HPDE6-E6E7 (cell line): ENCODE data around the gene ZNRF3.

Source experiments
- DNase-seq: peaks from one replicate; pipeline ENCODE4 v3.0.0; 2011; ENCODE audit warnings: missing footprints; ENCODE audit errors: extremely low spot score

The ZNRF3 gene

DNA sequence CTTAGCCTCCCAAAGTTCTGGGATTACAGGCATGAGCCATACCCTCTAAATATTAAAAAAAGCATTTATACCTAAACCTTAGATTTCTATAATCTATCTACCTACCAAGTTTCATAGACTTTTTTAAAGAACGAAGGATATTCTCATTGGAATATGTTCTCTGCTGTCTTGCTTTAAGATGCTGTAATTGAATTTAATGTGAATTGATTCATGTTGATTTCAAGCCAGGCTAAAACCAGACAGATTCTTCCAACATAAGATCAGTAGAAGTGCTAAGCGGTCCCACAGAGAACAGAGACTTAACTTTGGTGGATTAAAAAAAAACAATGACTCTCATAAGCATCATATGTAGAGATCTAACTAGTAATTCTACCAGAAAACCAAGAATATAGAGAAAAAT, 203.6 kb downstream of the ZNRF3 start:
- no peak for DNase-seq

DNA sequence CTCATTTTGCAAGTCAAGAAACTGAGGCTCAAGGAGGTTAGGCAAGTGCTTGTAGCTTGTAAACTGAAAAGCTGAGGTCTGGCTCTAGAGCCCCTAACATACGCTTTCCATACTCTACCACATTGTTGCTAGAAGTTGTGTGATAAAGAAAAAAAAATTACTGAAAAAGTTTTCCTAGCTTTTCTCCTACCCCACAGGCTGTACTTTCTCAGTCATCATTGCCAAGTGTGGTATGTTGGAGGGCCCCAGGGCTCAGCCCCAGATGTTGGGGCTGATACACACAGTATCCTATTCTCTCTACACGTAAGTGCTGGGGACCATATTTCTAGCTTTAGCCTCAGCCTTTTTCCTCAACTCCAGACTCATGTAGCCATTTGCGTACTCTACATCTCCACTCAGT, 205.4 kb downstream of the ZNRF3 start:
- no peak for DNase-seq

DNA sequence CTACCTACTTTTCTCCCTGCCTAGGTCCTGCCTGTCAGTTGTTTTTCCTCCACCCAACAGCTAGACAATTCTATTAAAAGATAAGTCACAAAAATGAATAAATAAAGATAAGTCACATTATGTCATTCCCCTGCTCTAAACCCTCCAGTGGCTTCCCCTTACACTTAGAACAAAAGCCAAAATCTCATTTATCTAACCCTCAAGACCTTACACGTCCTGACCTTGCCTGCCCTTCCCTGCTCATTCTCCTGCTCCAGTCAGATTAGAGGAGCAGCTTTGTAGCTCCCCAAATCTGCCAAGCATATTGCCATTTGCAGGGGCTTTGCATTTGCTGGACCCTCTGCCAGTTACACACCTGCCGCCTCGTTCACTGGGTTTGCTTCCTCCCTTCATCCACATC, 206.1 kb downstream of the ZNRF3 start:
- DNase-seq: no peak

DNA sequence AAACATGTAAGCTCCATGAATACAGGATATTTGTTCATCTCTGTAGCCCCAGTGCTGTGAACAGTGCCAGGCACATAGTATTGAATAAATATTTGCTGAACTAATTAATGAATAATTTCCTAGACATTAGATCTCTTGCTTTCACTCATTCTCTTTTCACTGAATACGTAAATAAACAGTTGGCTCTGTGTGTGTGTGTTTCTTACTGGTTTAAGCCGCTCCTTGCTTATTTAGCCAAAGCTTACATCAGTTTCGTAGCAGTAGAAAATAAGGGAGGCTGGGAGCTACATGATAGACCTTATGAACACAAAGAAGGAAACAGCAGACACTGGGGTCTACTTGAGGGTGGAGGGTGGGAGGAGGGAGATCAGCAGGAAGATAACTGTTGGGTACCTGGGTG, 206.7 kb downstream of the ZNRF3 start:
- no peak for DNase-seq

DNA sequence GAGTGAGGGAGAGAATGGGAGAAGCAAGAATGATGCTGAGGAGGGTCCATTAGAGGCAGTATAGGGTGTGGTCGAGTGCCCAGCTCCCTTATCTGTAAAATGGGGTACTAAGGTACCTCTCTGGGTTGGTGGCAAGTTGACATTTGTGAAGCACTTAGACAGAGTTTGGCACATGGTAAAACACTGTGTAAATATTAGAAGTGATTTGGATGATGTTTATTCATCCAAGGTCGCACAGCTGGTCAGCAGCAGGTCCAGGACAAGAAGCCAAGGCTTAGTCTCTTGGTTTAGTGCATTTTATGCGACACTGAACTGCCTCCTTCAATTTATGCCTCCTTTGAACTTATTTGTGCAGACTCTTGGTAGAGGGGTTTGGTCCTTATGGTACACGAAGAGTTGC, 208.9 kb downstream of the ZNRF3 start:
- DNase-seq: no peak

DNA sequence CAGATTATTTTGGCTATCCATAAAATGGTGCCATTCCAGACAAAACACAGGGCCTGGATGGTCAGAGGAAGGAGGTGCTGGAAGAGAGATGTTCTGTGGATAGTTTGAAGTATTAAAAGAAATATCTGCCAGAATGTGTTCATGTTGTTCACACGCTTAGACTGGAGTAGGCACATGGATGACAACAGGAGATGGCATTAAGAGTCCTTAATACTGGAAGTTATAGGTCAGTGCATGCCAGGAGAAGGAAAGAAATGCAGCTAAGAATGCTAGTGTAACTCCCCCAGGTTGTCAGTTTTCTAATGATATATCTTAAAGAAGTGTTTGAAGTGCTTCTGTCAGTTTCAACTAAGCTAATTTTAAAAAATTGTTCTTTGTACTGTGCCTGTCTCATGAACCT, 209.7 kb downstream of the ZNRF3 start:
- no peak for DNase-seq

DNA sequence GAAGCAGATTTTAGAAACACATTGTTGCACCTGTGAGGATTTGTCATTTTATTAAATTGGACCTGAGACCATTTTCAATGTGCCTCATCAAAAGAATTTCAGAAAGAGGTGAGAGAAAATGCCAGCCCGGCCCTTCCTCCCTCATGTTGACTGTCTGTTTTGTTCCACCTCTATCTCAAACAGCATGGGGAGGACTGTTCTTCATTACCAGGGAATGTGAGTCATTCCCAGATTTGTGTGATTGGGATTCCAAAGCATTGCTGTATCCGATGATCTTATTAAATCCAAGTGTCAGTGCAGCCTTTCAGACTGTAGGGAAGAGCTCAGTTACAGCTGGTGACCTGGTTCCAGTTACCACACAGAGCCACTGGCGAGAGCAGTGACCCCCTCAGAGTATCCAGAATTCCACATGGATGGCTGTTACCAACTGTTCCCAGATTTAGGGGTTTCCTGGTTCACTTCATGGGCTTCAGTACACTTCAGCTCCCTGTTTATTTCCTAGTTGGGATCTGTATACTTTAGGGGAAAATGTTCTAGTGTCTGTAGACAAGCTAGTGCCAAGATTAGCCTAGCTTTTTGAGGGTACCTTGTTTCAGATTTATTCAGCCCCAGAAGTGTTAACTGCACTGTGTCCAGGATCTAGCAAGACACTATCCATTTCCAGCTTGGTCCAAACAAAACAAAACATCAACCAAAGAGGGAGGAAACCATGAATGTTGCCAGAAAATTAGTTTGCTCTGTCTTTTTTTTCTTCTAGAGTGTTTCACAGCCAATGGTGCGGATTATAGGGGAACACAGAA, 210.3 kb downstream of the ZNRF3 start:
- DNase-seq: no peak

DNA sequence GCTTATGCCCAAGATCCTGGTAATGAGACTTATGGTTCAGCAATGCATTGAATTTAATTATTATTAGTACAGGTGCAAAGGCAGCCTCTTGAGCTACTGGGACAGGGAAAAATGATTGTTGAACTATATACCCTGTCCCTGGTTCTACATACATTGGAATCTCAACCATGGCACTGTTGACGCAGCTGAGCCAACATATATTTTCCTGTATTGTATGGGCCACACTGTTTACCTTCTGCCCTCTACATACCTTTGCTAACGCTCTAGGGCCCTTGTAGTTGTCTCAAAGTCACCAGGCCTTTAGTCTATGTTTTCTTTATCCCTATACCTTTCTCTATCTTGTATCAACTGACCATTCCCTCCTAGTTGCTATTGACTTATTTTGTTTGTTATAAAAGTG, 212.1 kb downstream of the ZNRF3 start:
- no peak for DNase-seq

DNA sequence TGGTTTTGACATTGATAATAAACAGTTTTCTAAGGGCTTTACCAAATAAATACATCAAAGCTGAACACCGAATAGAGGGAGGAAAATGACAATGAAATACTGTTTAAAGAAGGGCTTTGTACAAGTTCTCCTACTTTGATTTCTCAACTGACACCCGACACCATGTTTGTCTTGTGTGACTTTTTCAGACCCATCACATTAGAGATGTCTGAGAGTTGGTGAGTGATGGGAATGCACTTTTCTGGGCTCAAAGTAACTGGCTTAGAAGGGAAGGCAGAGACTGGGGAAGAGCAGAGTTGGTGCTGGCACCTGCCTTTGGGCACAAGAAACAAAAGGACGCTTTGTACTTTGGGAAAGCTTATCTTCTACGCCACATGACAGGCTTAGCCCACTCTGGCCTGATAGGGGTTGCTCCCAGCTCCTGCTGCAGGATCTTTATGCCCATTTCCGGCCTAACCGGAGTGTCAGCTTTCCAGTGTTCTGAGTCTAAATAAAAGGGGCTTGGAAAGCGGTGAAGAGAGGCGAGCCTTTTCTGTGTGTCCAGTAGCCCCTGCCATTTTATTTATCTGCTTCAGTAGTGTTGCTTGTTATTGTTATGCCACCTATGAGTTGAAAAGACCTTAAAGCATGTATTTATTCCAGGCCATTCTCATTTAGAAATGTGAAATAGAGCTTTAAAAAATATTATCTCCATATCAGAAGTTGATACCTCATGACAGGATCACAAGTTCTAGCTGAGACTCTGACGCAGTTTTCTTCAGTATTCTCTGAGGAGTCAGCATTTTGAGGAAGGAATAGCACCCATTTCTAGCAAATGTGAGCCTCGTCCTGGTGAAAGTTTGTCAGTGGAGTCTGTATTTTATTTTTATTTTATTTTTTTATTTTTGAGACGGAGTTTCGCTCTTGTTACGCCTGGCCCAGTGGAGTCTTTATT, 213.6 kb downstream of the ZNRF3 start:
- DNase-seq: no peak

DNA sequence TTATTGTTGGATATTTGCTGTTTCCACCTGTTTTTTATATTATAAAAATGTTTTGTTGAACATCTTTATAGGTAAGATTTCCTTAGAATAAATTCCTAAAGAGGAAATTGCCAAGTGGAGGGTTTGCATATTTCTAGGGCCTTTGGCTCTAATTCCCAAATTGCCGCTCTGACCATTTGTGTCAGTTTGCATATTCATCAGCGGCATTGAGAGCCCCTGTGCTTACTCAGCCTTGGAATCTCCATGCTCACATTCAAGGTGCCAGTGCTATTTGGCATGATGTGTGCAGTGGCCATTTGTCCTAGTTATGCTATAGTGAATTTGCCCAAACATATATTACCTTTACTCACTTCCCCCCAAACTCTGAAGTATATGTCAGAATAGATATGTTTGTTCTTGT, 214.9 kb downstream of the ZNRF3 start:
- no peak for DNase-seq

DNA sequence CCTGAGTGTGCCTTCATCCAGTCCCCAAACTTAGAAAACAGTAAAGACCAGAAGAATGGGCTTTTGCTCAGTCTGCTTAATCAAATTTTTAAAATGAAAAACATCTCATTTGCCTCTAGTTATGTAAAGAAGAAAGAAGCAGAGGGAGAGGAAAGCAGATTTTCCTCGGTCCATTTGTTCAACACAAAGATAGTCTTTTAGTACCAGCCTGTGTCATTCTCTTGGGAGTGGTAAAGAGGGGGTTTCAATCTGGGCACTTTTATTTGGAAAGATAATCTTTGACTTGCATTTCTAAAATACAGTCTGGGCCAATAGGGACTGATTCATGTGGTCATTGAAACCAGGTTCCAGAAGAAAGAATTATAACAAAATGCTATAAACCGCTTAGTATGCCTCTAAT, 218.9 kb downstream of the ZNRF3 start:
- no peak for DNase-seq

DNA sequence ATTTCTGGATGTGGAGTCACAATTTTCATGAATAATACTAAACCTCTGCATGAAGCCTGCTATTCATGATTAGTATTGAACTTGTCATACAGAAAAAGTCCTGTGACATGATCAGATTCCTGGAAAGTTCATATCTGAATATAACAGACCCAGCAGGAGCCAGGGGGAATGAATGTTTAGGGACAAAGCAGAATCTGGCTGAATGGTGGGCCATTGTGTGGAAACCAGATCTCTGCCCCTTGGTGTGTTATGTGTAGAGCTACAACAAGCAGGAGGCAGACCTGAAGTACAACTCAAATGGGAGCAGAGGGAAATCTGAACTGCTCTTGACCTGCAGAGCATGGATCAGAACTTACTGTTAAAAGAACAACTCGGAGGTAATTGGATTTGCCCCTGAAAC, 219.7 kb downstream of the ZNRF3 start:
- no peak for DNase-seq

DNA sequence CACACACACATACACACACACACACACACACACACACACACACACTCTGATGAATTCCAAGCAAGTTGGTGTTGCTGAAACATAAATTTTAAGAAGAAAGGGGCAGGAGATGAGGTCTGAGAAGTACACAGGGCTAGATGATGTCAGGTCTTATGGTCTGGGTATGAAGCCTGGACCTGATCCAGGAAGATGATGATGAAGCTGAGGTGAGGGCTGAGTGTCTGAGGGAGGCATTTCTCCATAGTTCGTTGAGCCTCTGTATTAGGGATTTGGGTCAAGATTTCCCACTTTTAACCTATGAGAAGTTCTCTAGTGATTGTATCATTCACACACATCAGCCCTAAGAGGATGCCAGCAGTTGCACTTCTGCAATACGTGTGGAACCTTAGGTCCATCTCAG, 222.1 kb downstream of the ZNRF3 start:
- DNase-seq: no peak

DNA sequence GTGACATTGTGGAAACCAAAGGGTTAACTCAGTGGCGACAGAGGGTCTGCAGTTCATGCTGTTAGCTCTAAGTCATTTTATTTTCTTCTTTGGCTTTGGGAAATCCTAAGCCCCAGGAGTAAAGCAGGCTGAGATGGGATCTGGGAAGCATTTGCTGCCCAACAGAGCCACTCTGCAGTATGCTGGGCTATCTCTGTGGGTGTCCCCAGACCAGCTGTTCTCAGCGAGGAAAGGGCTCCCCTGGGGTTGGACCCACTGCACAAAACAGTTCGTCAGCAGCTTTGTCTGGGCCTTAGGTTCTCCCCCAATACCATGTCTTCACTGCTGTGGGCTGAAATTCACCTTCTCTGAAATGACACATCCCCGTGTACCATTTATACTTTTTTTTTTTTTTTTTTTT, 223.5 kb downstream of the ZNRF3 start:
- no peak for DNase-seq
